Panc1 (cell line): Measurements from ENCODE around the gene DDX10.

Source experiments
- CTCF ChIP-seq: fragments of 450-650 bp; IDR thresholded peaks from 2 replicates; pipeline ENCODE4 v1.5.1; 2017; ENCODE audit warnings: mild to moderate bottlenecking
- POLR2AphosphoS5 ChIP-seq: IDR thresholded peaks from 2 replicates; pipeline ENCODE4 v1.6.1; 2012; ENCODE audit warnings: mild to moderate bottlenecking, low read depth, low read length, moderate library complexity
- REST ChIP-seq, 2 experiments: IDR thresholded peaks; 2 replicates each; pipeline ENCODE4 v1.6.1; 2011 to 2012; ENCODE audit warnings: low read depth in 2 of 2, control low read depth in 1 of 2, low read length in 1 of 2, mild to moderate bottlenecking in 1 of 2, moderate library complexity in 1 of 2; ENCODE audit not compliant: insufficient read depth in 1 of 2
- SIN3A ChIP-seq: IDR thresholded peaks from 2 replicates; pipeline ENCODE4 v1.6.1; 2012; ENCODE audit warnings: low read depth, mild to moderate bottlenecking, low read length, moderate library complexity, borderline replicate concordance; ENCODE audit not compliant: insufficient read depth
- TCF7L2 ChIP-seq: IDR thresholded peaks from 2 replicates; pipeline ENCODE4 v1.6.1; 2011; ENCODE audit warnings: mild to moderate bottlenecking, low read depth, low read length, inconsistent platforms

GRCh38 chr11:108906826-108907225 is 242.0 kb downstream of the DDX10 start:
- no peak for TF ChIP-seq CTCF
- no peak for TF ChIP-seq REST (IDR thresholded peaks at IDR 0.05; ENCODE audit: insufficient read depth in 1 of 2, low read depth in 2 of 2, low read length in 1 of 2)
- no peak for TF ChIP-seq SIN3A
- no peak for TF ChIP-seq POLR2AphosphoS5
- TF ChIP-seq TCF7L2, result no peak
